Neural cell (in vitro differentiated cells): ENCODE measurements around the gene ATF5.

ENCODE experiments used
- CTCF ChIP-seq: fragments of 450-650 bp; IDR thresholded peaks from 2 replicates; pipeline ENCODE4 v1.5.1; 2014; ENCODE audit warnings: antibody characterized with exemption, mild to moderate bottlenecking, moderate library complexity; ENCODE audit not compliant: poor library complexity, severe bottlenecking
- EZH2 ChIP-seq: fragments of 200-600, 300-800 bp; shearing (Covaris generic), sonication (generic); IDR thresholded peaks from 2 replicates; pipeline ENCODE4 v1.6.1; 2014; ENCODE audit warnings: antibody characterized with exemption, low read length, borderline replicate concordance, mild to moderate bottlenecking; ENCODE audit not compliant: insufficient read depth, poor library complexity, severe bottlenecking

- TF ChIP-seq CTCF (no peak), EZH2 (no peak)
These were observed 25.3 kb downstream of the ATF5 start for GRCh38 chr19:49954092-49954829.
